ENCODE results near the gene ORAI2.

DNA sequence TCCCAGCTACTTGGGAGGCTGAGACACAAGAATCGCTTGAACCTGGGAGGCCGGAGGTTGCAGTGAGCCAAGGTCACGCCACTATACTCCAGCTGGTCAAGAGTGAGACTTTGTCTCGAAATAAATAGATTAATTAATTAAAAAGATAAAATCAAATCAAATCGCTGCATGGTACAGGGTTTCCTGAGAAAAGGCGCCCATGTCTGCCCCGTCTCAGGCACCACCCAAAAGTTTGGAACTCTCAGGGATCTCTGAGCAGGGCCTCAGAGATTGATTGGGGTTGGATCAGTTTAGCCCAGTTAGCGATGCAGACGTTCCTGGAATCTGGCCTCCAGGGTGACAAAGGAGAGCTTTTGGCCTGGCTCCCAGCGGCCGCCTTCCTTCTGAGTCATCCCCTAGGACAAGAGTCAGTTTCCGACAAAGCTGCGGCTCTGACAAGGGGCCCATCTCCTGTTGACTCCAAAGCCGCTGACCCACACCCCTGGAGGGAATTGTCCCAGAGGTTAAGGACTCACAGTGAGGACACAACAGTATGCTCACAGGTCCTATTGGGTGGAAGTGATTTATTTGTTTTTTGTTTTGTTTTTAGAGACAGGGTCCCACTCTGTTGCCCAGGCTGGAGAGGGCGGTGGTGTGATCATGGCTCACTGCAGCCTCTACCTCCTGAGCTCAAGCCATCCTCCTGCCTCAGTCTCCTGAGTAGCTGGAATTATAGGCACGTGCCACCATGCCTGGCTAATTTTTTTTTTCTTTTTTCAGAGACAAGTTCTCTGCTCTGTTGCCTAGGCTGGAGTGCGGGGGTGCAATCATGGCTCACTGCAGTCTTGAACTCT is 6.8 kb downstream of the ORAI2 start:
- TF ChIP-seq CTCF (IDR thresholded peaks at IDR 0.05) (no peak), POLR2AphosphoS5 (IDR thresholded peaks at IDR 0.05) (no peak)
